Mucosa of stomach (tissue), 1 donor: Measurements from ENCODE around the gene PLCL1.

Source experiments
- H3K27me3 ChIP-seq: one replicate; pipeline ENCODE4 v1.7.0; 2013; ENCODE audit warnings: mild to moderate bottlenecking, low read length; ENCODE audit not compliant: control insufficient read depth, insufficient read depth
- H3K36me3 ChIP-seq: one replicate; pipeline ENCODE4 v1.7.0; 2013; ENCODE audit warnings: low read length; ENCODE audit not compliant: control insufficient read depth, insufficient read depth
- H3K4me1 ChIP-seq: one replicate; pipeline ENCODE4 v1.7.0; 2013; ENCODE audit warnings: mild to moderate bottlenecking, low read length; ENCODE audit not compliant: control insufficient read depth, insufficient read depth
- H3K4me3 ChIP-seq: one replicate; pipeline ENCODE4 v1.7.0; 2013; ENCODE audit warnings: low read length
- H3K9ac ChIP-seq: one replicate; pipeline ENCODE4 v1.7.0; 2013; ENCODE audit warnings: mild to moderate bottlenecking, low read length, moderate library complexity
- H3K9me3 ChIP-seq: one replicate; pipeline ENCODE4 v1.7.0; 2013; ENCODE audit warnings: mild to moderate bottlenecking, low read length, moderate library complexity; ENCODE audit not compliant: control insufficient read depth
- donor health status: Pancreatic carcinoma.

PLCL1 gene

DNA sequence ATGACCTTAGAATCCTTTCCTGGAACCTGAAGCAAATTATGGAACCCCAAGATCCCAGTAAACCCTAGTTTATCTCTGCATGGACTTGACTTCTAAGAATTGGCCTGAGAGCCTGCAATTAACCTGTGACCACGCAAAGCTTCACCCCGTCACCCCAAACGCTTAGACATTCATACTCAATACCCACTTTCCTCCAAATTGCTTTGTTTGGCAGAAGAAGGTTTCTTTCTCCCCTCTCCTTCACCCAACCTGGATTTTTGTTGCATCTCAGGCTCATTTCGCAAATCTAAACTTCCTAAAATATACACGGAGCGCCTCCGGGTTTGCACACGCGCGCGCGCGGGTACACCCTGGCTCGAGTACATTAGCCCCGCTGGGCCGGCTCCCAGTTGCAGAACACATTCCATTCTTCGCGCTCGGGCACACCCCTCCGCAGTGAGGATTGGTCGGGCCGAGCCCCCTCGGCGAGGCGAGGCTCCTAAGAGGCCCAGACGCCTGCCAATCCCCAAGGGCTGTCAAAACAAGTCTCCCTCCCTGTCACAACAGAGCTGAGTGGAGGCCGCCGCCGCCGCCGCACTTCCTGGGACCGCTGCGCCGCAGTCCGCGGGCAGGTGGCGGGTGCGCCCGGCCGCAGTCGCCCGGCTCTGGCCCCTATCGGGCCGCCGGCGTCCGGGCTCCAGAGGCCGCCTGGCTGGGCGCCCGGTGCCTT lies at the start of gene PLCL1:
TSS of gene PLCL1 (plus strand) at position 545 of the 709 bp plus-strand sequence.
- H3K9ac ChIP-seq, result no peak within 1 kb of the TSS
- H3K36me3 ChIP-seq, result no peaks in the 10 kb centered on the region
- peaks cover 19% of the 10 kb centered on the region for H3K27me3 ChIP-seq
- peak within 1 kb of the TSS; percentile 22 for H3K4me3 ChIP-seq
- no peaks in the 10 kb centered on the region for H3K9me3 ChIP-seq
- H3K4me1 ChIP-seq, result peaks cover 7% of the 10 kb centered on the region

- H3K36me3 ChIP-seq, result no peaks in the 10 kb centered on the region
- no peak overlapping the region for H3K4me3 ChIP-seq
- H3K27me3 ChIP-seq, result no peaks in the 10 kb centered on the region
- H3K9ac ChIP-seq, result no peak overlapping the region
- H3K9me3 ChIP-seq, result no peaks in the 10 kb centered on the region
- no peaks in the 10 kb centered on the region for H3K4me1 ChIP-seq
Observed at GRCh38 chr2:197759013-197759412, 45.4 kb upstream of the PLCL1 start.

DNA sequence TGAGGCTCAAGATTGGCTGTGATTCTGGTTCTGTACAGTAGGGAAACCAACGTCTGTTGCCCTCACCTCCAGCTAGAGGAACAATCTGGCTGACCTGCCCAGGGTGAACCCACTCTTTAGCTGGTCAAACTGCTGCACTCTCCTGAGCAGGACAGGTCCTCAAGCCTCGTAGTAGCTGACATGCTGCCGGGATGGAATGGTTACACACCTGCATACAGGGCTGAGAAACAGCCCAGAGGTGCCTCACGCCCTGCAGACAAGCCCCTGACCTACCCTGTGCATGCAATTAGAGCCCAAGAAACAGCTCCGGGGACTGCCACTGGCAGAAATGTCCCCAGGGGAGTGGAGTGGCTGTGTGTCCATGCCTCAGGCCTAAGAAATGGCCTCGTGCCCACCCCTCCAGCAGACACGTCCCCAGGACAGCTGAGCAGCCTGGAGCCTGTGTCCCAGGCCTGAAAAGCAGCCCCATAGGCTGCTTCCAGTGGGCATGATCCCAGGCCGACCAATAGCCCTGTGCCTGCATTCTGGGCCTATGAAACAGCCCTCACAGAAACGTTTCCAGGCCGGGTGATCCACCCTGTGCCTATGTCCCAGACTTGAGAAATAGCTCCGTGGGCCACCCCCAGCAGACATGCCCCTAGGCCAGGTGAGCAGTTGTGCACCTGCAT lies 44.6 kb upstream of the PLCL1 start:
- Histone ChIP-seq H3K9me3 (no peaks in the 10 kb centered on the region), H3K9ac (no peak overlapping the region), H3K4me3 (no peak overlapping the region), H3K36me3 (no peaks in the 10 kb centered on the region), H3K27me3 (no peaks in the 10 kb centered on the region), H3K4me1 (no peaks in the 10 kb centered on the region)

GRCh38 chr2:197760293-197760657 lies 44.1 kb upstream of the PLCL1 start:
- H3K9ac ChIP-seq, result no peak overlapping the region
- H3K36me3 ChIP-seq, result no peaks in the 10 kb centered on the region
- H3K4me1 ChIP-seq, result no peaks in the 10 kb centered on the region
- no peaks in the 10 kb centered on the region for H3K27me3 ChIP-seq
- H3K9me3 ChIP-seq, result no peaks in the 10 kb centered on the region
- no peak overlapping the region for H3K4me3 ChIP-seq

- no peaks in the 10 kb centered on the region for H3K4me1 ChIP-seq
- H3K36me3 ChIP-seq, result no peaks in the 10 kb centered on the region
- no peak overlapping the region for H3K4me3 ChIP-seq
- no peaks in the 10 kb centered on the region for H3K27me3 ChIP-seq
- H3K9me3 ChIP-seq, result no peaks in the 10 kb centered on the region
- H3K9ac ChIP-seq, result no peak overlapping the region
Observed at GRCh38 chr2:197777823-197778407, 26.5 kb upstream of the PLCL1 start.

DNA sequence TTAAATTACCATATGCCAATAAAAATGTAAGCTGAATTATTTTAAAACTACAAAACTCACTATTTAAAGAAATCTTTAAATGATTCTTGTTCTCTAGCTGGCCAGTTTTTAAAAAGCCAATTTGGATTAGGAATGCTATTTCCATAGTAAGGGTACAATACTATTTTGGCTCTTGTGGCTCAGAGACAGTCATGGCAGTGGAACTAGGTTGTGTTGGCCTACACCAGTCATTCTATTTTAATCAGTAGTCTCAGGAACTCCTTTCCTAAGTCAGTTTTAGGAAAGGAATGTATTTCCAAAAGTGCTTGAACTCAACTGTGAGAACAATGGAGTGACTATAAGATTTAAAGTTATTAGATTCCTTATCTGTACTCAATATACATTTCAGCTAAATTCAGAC lies 25.1 kb upstream of the PLCL1 start:
- no peaks in the 10 kb centered on the region for H3K27me3 ChIP-seq
- H3K4me3 ChIP-seq, result no peak overlapping the region
- no peak overlapping the region for H3K9ac ChIP-seq
- H3K9me3 ChIP-seq, result no peaks in the 10 kb centered on the region
- no peaks in the 10 kb centered on the region for H3K36me3 ChIP-seq
- H3K4me1 ChIP-seq, result no peaks in the 10 kb centered on the region

GRCh38 chr2:197782126-197782525 lies 22.3 kb upstream of the PLCL1 start:
- Histone ChIP-seq H3K4me3 (no peak overlapping the region), H3K4me1 (no peaks in the 10 kb centered on the region), H3K9me3 (no peaks in the 10 kb centered on the region), H3K36me3 (no peaks in the 10 kb centered on the region), H3K27me3 (peaks cover 16% of the 10 kb centered on the region), H3K9ac (no peak overlapping the region)

DNA sequence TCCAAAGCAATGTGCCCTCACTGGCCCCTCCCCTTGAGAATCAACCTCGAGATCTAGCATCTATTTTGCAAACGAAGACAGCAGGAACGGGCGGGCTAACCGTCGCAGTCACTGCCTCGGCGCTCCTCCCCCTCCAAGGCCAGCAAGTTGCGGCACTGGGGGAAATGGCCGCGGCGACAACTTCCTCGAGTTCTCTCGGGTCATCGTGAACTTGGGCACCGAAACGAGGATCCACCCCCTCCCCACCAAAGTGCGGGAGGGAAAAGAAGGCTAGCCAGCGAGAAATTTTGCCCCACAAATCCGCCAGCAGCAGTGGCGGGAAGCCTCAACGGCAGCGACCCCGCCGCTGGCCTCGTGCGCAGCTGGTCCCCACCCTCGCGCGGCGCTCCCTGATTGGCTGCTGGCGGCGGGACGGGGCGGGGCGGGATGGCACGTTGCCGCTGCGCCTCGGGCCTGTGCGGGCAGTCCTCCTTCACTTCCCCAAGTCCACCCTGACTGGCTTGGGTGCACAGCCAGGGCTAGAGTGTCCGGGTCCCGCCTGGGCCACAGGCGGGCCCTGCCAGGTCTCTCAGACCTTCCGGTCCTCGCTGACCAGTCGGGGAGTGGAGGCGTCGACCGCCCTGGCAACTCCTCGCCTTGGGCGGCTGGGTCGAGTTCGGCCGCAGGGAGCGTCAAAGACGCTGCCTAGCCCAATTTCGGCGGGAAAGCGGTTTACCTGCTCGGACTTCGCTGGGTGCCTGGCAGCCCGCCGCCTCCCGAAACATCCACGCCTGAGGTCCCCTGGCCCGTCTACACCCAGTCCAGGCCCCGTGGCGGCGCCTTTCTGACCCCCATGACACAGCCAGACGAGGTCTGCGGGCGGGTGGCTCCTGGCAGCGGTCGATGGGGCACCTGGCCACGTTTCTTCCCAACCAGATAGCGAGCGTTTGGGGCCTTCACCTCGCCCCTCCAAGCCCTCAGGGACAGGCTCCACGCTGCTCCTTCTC lies 19.1 kb upstream of the PLCL1 start, which contains the start of gene BOLL:
TSS of gene BOLL (minus strand) at position 364 of the 986 bp plus-strand sequence. CDS start 3,469 bp downstream, outside the sequence.
- Histone ChIP-seq H3K27me3 (peaks cover 22% of the 10 kb centered on the region), H3K4me1 (no peaks in the 10 kb centered on the region), H3K9me3 (no peaks in the 10 kb centered on the region), H3K4me3 (no peak within 1 kb of the TSS), H3K36me3 (no peaks in the 10 kb centered on the region), H3K9ac (no peak within 1 kb of the TSS)

- H3K4me1 ChIP-seq, result no peaks in the 10 kb centered on the region
- no peaks in the 10 kb centered on the region for H3K9me3 ChIP-seq
- peaks cover 22% of the 10 kb centered on the region for H3K27me3 ChIP-seq
- H3K4me3 ChIP-seq, result no peak overlapping the region
- H3K36me3 ChIP-seq, result no peaks in the 10 kb centered on the region
- H3K9ac ChIP-seq, result no peak overlapping the region
Observed at GRCh38 chr2:197786010-197786877, 18.1 kb upstream of the PLCL1 start.

GRCh38 chr2:197793456-197793855 lies 10.9 kb upstream of the PLCL1 start:
- H3K36me3 ChIP-seq, result no peaks in the 10 kb centered on the region
- no peaks in the 10 kb centered on the region for H3K4me1 ChIP-seq

DNA sequence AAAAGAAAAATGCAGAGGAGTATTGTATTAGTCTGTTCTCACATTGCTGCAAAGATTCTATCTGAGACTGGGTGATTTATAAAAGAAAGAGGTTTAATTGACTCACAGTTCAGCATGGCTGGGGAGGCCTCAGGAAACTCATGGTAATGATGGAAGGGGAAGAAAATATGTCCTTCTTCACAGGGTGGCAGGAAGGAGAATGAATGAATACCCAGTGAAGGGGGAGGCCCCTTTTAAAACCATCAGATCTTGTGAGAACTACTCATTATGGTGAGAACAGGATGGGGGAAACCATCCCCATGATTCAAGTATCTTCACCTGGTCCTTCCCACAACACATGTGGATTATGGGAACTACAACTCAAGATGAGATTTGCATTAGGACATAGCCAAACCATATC lies 9.1 kb upstream of the PLCL1 start:
- Histone ChIP-seq H3K4me1 (no peaks in the 10 kb centered on the region), H3K9ac (no peak overlapping the region), H3K4me3 (no peak overlapping the region), H3K9me3 (no peaks in the 10 kb centered on the region), H3K27me3 (no peaks in the 10 kb centered on the region), H3K36me3 (no peaks in the 10 kb centered on the region)

More at GRCh38 chr2:197793456-197793855, 10.9 kb upstream of the PLCL1 start:
- H3K4me3 ChIP-seq, result no peak overlapping the region
- H3K27me3 ChIP-seq, result no peaks in the 10 kb centered on the region
- H3K9me3 ChIP-seq, result no peaks in the 10 kb centered on the region
- H3K9ac ChIP-seq, result no peak overlapping the region
